Gastrocnemius medialis (tissue), 4 donors: Measurements from ENCODE around the gene SLC4A2. TPM values are rescaled to one million over a fixed set of nuclear protein-coding genes. Genes with fewer than 3 reads are reported as not detected.

Source experiments
- ATAC-seq, 2 donors: fragments of 150-250 bp; one replicate each; pipeline ENCODE4 v1.9.1; 2016
- DNase-seq, 2 donors: peaks; one replicate each; pipeline ENCODE4 v3.0.0-alpha.2; 2019
- H3K27ac ChIP-seq, 4 donors: fragments of 200-600 bp; sonication (generic); 1 replicate in 1 of 4; 2 replicates in 3 of 4; pipeline ENCODE4 v1.5.1; 2016 to 2018; ENCODE audit warnings: mild to moderate bottlenecking in 2 of 4, moderate library complexity in 1 of 4
- H3K27me3 ChIP-seq, 3 donors: fragments of 200-600 bp; sonication (generic) in 2 of 3; 1 replicate in 1 of 3; 2 replicates in 2 of 3; pipeline versions ENCODE4 v1.5.1 to v1.6.0; 2016 to 2019; ENCODE audit warnings: mild to moderate bottlenecking in 1 of 3, moderate library complexity in 1 of 3
- H3K36me3 ChIP-seq, 2 donors: fragments of 200-600 bp; sonication (generic) in 1 of 2; one replicate each; pipeline ENCODE4 v1.5.1; 2017 to 2018
- H3K4me1 ChIP-seq, 2 donors: fragments of 200-600 bp; sonication (generic) in 1 of 2; one replicate each; pipeline ENCODE4 v1.5.1; 2016 to 2017; ENCODE audit warnings: mild to moderate bottlenecking in 2 of 2
- H3K4me3 ChIP-seq, 4 donors: fragments of 200-600 bp; sonication (generic) in 3 of 4; 1 replicate in 1 of 4; 2 replicates in 3 of 4; pipeline ENCODE4 v1.5.1; 2016 to 2019; ENCODE audit warnings: mild to moderate bottlenecking in 2 of 4
- H3K9me3 ChIP-seq, 3 donors: fragments of 200-600 bp; sonication (generic) in 2 of 3; 1 replicate in 1 of 3; 2 replicates in 2 of 3; pipeline ENCODE4 v1.5.1; 2016 to 2019
- CTCF ChIP-seq, 5 experiments: fragments of 450-650 bp in 3 of 5; fragments of 200-600 bp in 2 of 5; sonication (generic) in 2 of 5; IDR thresholded peaks in 4 of 5; conservative IDR thresholded peaks in 1 of 5; 1 replicate in 4 of 5; 2 replicates in 1 of 5; pipeline ENCODE4 v1.5.1; 2016 to 2019; ENCODE audit warnings: antibody characterized with exemption in 5 of 5, mild to moderate bottlenecking in 3 of 5, moderate library complexity in 3 of 5
- POLR2A ChIP-seq, 2 donors: fragments of 450-650 bp; IDR thresholded peaks; one replicate each; pipeline ENCODE4 v1.6.1; 2017; ENCODE audit warnings: antibody characterized with exemption in 2 of 2, mild to moderate bottlenecking in 2 of 2, moderate library complexity in 2 of 2
- in situ Hi-C, 4 donors: fragments of 200-750 bp; cut with MboI; loops; one replicate each; pipeline versions ENCODE4 v1.15.0 to v1.8.0; 2017; ENCODE audit warnings: low sequenced_read_pairs in 4 of 4
- intact Hi-C: fragments of 100-400 bp; cut with DNase I; formaldehyde crosslinking; loops from one replicate; pipeline ENCODE4 v1.15.1; 2023; ENCODE audit warnings: low total_unique reads
- total RNA-seq, 4 donors: library from RNA; depleted of rRNA; stranded (reverse); fragments of >200 nt; gene quantifications; one replicate each; pipeline versions ENCODE4 v1.1.0 to v1.2.3, GENCODE V29; 2016

The SLC4A2 gene
- total RNA-seq, 4 donors from 2014 or later = 27.5 to 39.6 (median 33.0) TPM

GRCh38 chr7:151119902-151120301, 60.5 kb downstream of the SLC4A2 start:
- no peak for ATAC-seq

GRCh38 chr7:151120896-151121295, 61.5 kb downstream of the SLC4A2 start:
- no peak for DNase-seq
- in situ Hi-C loops = loop anchor here in 2 of 4 donors (10.0 kb wide), 1 partner anchor 54 kb away; no protein-coding TSS in a partner anchor
- intact Hi-C loops = no loop called here

More at GRCh38 chr7:151119902-151120301, 60.5 kb downstream of the SLC4A2 start:
- peaks cover 0 to 37% of the 10 kb centered on the region in 2 donors for H3K36me3 ChIP-seq
- intact Hi-C loops (no loop called here), in situ Hi-C loops (loop anchor here in 2 of 4 donors (10.0 kb wide), 1 partner anchor 55 kb away; no protein-coding TSS in a partner anchor)
- no peaks in the 10 kb centered on the region for H3K9me3 ChIP-seq
- H3K4me3 ChIP-seq = no peak overlapping the region
- no peak overlapping the region for H3K27ac ChIP-seq
- H3K27me3 ChIP-seq = no peaks in the 10 kb centered on the region
- TF ChIP-seq CTCF (IDR thresholded peaks at IDR 0.05 in 4 of 5, conservative IDR thresholded peaks at IDR 0.05 in 1 of 5) (no peak), POLR2A (IDR thresholded peaks at IDR 0.05) (no peak)
- no peak for DNase-seq
- H3K4me1 ChIP-seq = peaks cover 0 to 7% of the 10 kb centered on the region in 2 donors

GRCh38 chr7:151121380-151122170, 62.2 kb downstream of the SLC4A2 start:
- Histone ChIP-seq H3K27me3 (no peaks in the 10 kb centered on the region), H3K4me1 (peaks cover 4 to 22% of the 10 kb centered on the region in 2 donors), H3K9me3 (no peaks in the 10 kb centered on the region), H3K4me3 (no peak overlapping the region), H3K27ac (no peak overlapping the region), H3K36me3 (peaks cover 0 to 37% of the 10 kb centered on the region in 2 donors)
- TF ChIP-seq POLR2A (IDR thresholded peaks at IDR 0.05) = no peak
- TF ChIP-seq CTCF (IDR thresholded peaks at IDR 0.05 in 4 of 5, conservative IDR thresholded peaks at IDR 0.05 in 1 of 5) = no peak
- in situ Hi-C loops (loop anchor here in 2 of 4 donors (10.0 kb wide), 1 partner anchor 53 kb away; no protein-coding TSS in a partner anchor), intact Hi-C loops (no loop called here)
- no peak for DNase-seq
- ATAC-seq = no peak

More at GRCh38 chr7:151120896-151121295, 61.5 kb downstream of the SLC4A2 start:
- no peak overlapping the region for H3K27ac ChIP-seq
- H3K4me1 ChIP-seq = peaks cover 4 to 17% of the 10 kb centered on the region in 2 donors
- H3K9me3 ChIP-seq = no peaks in the 10 kb centered on the region
- no peak overlapping the region for H3K4me3 ChIP-seq
- H3K27me3 ChIP-seq = no peaks in the 10 kb centered on the region
- no peak for TF ChIP-seq POLR2A (IDR thresholded peaks at IDR 0.05)
- peaks cover 0 to 37% of the 10 kb centered on the region in 2 donors for H3K36me3 ChIP-seq
- ATAC-seq = no peak

GRCh38 chr7:151122276-151122675, 62.9 kb downstream of the SLC4A2 start:
- Histone ChIP-seq H3K27ac (no peak overlapping the region), H3K4me1 (peaks cover 4 to 22% of the 10 kb centered on the region in 2 donors), H3K36me3 (peaks cover 0 to 37% of the 10 kb centered on the region in 2 donors), H3K4me3 (no peak overlapping the region), H3K9me3 (no peaks in the 10 kb centered on the region), H3K27me3 (no peaks in the 10 kb centered on the region)
- in situ Hi-C loops (loop anchor here in 2 of 4 donors (10.0 kb wide), 1 partner anchor 53 kb away; no protein-coding TSS in a partner anchor), intact Hi-C loops (no loop called here)
- ATAC-seq = no peak
- no peak for DNase-seq
- TF ChIP-seq POLR2A (IDR thresholded peaks at IDR 0.05) (no peak), CTCF (IDR thresholded peaks at IDR 0.05 in 4 of 5, conservative IDR thresholded peaks at IDR 0.05 in 1 of 5) (no peak)

GRCh38 chr7:151122796-151123157, 63.4 kb downstream of the SLC4A2 start:
- peaks cover 4 to 22% of the 10 kb centered on the region in 2 donors for H3K4me1 ChIP-seq
- no peak overlapping the region for H3K27ac ChIP-seq
- DNase-seq (no peak), ATAC-seq (no peak)
- H3K36me3 ChIP-seq = peaks cover 0 to 34% of the 10 kb centered on the region in 2 donors
- H3K4me3 ChIP-seq = no peak overlapping the region
- H3K9me3 ChIP-seq = no peaks in the 10 kb centered on the region
- TF ChIP-seq POLR2A (IDR thresholded peaks at IDR 0.05) = no peak
- TF ChIP-seq CTCF (IDR thresholded peaks at IDR 0.05 in 4 of 5, conservative IDR thresholded peaks at IDR 0.05 in 1 of 5) = no peak
- intact Hi-C loops = no loop called here
- in situ Hi-C loops = loop anchor here in 2 of 4 donors (10.0 kb wide), 1 partner anchor 52 kb away; no protein-coding TSS in a partner anchor
- no peaks in the 10 kb centered on the region for H3K27me3 ChIP-seq
